SK-N-SH treated with all-trans-retinoic acid at 6 μM for 48 hours (cell line): ENCODE results near the gene NHLRC3.

Experiments used
- ESRRG ChIP-seq: fragments of 250-450 bp; sonication (Bioruptor Pico); IDR thresholded peaks from 2 replicates; pipeline ENCODE4 v1.6.1; 2021; ENCODE audit warnings: mild to moderate bottlenecking
- ISL1 ChIP-seq: fragments of 250-450 bp; sonication (Bioruptor Pico); IDR thresholded peaks from 2 replicates; pipeline ENCODE4 v2.1.2; 2022; ENCODE audit warnings: mild to moderate bottlenecking, moderate library complexity
- OSR1 ChIP-seq: fragments of 250-450 bp; sonication (Bioruptor Pico); IDR thresholded peaks from 2 replicates; pipeline ENCODE4 v1.8.0; 2022; ENCODE audit warnings: moderate library complexity, mild to moderate bottlenecking, inconsistent platforms
- TCF4 ChIP-seq: fragments of 250-450 bp; sonication (Bioruptor Pico); IDR thresholded peaks from 2 replicates; pipeline ENCODE4 v1.8.0; 2021; ENCODE audit warnings: mild to moderate bottlenecking, moderate library complexity, borderline replicate concordance
- ZNF8 ChIP-seq: fragments of 450-650 bp; formaldehyde crosslinking; IDR thresholded peaks from 2 replicates; pipeline ENCODE4 v1.5.0; 2020; ENCODE audit warnings: mild to moderate bottlenecking, moderate library complexity
- TF ChIP-seq, protein P1 (sequence below): fragments of 250-450 bp; sonication (Bioruptor Pico); IDR thresholded peaks from 2 replicates; pipeline ENCODE4 v1.5.1; 2020; ENCODE audit warnings: low read depth, mild to moderate bottlenecking, moderate library complexity
- TF ChIP-seq, protein P2 (sequence below): fragments of 250-450 bp; sonication (Bioruptor Pico); IDR thresholded peaks from 2 replicates; pipeline ENCODE4 v1.8.0; 2021; ENCODE audit warnings: low read depth, mild to moderate bottlenecking, moderate library complexity, borderline replicate concordance
- TF ChIP-seq, protein P3 (sequence below): fragments of 250-450 bp; sonication (Bioruptor Pico); IDR thresholded peaks from 2 replicates; pipeline ENCODE4 v1.8.0; 2020; ENCODE audit warnings: mild to moderate bottlenecking, moderate library complexity, borderline replicate concordance
- TF ChIP-seq, protein P4 (sequence below): fragments of 250-450 bp; sonication (Bioruptor Pico); IDR thresholded peaks from 2 replicates; pipeline ENCODE4 v1.5.0; 2020; ENCODE audit warnings: mild to moderate bottlenecking, moderate library complexity

DNA sequence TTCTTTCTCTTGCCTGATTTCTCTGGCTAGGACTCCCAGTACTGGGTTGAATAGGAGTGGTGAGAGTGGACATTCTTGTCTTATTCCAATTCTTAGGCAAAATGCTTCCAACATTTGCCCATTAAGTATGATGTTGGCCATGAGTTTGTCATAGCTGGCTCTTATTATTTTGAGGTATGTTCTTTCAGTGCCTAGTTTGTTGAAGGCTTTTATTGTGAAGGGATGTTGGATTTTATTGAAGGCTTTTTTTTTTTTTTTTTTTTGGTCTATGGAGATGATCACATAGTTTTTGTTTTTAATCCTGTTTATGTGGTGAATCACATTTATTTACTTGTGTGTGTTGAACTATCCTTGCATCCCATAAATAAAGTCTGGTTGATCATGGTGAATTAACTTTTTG, 19.8 kb downstream of the NHLRC3 start:
- TF ChIP-seq ESRRG (no peak), OSR1 (CRISPR knock-in tag) (no peak), TCF4 (CRISPR knock-in tag) (no peak), ZNF8 (CRISPR knock-in tag) (no peak), ISL1 (CRISPR knock-in tag) (no peak)
- TF ChIP-seq, protein P1, sequence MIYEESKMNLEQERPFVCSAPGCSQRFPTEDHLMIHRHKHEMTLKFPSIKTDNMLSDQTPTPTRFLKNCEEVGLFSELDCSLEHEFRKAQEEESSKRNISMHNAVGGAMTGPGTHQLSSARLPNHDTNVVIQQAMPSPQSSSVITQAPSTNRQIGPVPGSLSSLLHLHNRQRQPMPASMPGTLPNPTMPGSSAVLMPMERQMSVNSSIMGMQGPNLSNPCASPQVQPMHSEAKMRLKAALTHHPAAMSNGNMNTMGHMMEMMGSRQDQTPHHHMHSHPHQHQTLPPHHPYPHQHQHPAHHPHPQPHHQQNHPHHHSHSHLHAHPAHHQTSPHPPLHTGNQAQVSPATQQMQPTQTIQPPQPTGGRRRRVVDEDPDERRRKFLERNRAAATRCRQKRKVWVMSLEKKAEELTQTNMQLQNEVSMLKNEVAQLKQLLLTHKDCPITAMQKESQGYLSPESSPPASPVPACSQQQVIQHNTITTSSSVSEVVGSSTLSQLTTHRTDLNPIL, result no peak
- TF ChIP-seq, protein P2, sequence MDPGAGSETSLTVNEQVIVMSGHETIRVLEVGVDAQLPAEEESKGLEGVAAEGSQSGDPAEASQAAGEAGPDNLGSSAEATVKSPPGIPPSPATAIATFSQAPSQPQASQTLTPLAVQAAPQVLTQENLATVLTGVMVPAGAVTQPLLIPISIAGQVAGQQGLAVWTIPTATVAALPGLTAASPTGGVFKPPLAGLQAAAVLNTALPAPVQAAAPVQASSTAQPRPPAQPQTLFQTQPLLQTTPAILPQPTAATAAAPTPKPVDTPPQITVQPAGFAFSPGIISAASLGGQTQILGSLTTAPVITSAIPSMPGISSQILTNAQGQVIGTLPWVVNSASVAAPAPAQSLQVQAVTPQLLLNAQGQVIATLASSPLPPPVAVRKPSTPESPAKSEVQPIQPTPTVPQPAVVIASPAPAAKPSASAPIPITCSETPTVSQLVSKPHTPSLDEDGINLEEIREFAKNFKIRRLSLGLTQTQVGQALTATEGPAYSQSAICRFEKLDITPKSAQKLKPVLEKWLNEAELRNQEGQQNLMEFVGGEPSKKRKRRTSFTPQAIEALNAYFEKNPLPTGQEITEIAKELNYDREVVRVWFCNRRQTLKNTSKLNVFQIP (CRISPR knock-in tag), result no peak
- TF ChIP-seq, protein P3, sequence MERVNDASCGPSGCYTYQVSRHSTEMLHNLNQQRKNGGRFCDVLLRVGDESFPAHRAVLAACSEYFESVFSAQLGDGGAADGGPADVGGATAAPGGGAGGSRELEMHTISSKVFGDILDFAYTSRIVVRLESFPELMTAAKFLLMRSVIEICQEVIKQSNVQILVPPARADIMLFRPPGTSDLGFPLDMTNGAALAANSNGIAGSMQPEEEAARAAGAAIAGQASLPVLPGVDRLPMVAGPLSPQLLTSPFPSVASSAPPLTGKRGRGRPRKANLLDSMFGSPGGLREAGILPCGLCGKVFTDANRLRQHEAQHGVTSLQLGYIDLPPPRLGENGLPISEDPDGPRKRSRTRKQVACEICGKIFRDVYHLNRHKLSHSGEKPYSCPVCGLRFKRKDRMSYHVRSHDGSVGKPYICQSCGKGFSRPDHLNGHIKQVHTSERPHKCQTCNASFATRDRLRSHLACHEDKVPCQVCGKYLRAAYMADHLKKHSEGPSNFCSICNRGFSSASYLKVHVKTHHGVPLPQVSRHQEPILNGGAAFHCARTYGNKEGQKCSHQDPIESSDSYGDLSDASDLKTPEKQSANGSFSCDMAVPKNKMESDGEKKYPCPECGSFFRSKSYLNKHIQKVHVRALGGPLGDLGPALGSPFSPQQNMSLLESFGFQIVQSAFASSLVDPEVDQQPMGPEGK (CRISPR knock-in tag), result no peak
- TF ChIP-seq, protein P4, sequence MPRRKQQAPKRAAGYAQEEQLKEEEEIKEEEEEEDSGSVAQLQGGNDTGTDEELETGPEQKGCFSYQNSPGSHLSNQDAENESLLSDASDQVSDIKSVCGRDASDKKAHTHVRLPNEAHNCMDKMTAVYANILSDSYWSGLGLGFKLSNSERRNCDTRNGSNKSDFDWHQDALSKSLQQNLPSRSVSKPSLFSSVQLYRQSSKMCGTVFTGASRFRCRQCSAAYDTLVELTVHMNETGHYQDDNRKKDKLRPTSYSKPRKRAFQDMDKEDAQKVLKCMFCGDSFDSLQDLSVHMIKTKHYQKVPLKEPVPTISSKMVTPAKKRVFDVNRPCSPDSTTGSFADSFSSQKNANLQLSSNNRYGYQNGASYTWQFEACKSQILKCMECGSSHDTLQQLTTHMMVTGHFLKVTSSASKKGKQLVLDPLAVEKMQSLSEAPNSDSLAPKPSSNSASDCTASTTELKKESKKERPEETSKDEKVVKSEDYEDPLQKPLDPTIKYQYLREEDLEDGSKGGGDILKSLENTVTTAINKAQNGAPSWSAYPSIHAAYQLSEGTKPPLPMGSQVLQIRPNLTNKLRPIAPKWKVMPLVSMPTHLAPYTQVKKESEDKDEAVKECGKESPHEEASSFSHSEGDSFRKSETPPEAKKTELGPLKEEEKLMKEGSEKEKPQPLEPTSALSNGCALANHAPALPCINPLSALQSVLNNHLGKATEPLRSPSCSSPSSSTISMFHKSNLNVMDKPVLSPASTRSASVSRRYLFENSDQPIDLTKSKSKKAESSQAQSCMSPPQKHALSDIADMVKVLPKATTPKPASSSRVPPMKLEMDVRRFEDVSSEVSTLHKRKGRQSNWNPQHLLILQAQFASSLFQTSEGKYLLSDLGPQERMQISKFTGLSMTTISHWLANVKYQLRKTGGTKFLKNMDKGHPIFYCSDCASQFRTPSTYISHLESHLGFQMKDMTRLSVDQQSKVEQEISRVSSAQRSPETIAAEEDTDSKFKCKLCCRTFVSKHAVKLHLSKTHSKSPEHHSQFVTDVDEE (CRISPR knock-in tag), result no peak
